NCI-H82 treated with DMSO at 0.1 percent for 48 hours (cell line): ENCODE data around the gene PAPOLA.
"Not testable (repeated sequence)": the region's sequence is repeated elsewhere in the genome, so short reads cannot be mapped to it uniquely, and the experiment has no call there.

Experiments used
- DNase-seq: peaks from one replicate; lab custom pipeline; 2025; ENCODE audit not compliant: unreplicated experiment; lab: John Stamatoyannopoulos, UW

PAPOLA gene

DNA sequence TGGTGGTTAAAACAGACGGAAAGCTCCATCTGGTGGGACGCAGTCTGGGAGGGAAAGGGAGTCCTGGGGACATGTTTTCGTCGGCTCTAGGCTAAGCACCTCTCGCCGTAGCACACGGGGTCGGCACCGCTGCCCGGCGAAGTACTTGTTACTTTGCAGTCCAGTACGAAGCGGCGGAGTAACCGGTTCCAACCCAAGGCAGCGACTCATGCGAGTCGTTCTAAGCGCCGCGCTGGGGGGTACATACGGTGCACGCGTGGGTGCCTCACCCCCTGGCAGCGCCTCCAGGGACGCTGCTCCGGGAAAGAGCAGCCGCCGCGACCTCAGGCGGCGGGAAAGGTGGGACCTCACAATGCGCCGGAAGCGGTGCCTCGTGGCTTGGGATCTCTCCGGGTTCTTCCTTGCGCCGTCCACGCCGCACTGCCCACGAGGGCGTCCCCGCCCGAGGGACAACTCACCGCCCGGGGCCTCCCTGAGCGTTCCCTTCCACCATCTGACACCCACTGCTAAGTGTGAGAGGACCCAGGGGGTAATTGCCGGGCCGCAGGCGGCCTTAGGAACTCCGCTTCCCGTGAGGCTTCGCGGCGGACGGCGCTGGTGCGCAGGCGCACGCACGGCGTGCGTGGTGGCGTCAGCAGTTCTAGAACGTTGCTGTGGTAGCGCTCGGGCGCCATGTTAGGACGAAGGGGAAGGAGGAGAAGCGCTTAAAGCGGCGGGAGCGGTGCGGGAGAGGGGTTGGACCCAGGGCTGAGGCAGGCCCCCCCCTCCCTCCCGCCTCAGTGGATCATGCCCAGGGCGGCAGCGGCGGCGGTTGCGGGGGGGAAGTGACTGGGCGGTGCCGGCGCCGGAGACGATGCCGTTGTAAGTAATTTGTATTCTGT is at the start of gene PAPOLA:
Gene PAPOLA (plus strand): TSS at position 643 of the 881 bp plus-strand sequence. CDS start 211 bp downstream, at position 854.
- peak; percentile 70 for DNase-seq

GRCh38 chr14:96452684-96453083 is 49.5 kb upstream of the PAPOLA start:
- no peak for DNase-seq

DNA sequence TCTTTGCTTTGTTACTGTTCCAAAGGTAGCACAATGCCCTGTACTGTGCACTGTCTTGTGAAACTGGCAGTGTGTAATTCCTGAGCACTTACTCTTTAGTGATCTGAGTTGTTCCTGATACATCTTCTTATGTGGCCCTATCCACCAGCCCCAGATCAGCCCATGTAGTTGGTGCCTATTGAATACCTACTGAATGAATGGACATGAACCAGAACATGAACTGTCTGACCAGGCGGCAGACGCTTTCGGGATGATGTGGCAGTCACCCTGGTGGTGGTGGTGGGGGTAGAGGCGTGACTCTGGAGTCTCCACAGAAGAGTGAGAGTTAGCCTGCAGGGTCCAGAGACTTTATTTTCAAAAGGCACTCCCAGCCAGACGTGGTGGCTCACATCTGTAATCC is 46.6 kb upstream of the PAPOLA start:
- DNase-seq: no peak

GRCh38 chr14:96459851-96460250 is 42.3 kb upstream of the PAPOLA start:
- DNase-seq: no peak

DNA sequence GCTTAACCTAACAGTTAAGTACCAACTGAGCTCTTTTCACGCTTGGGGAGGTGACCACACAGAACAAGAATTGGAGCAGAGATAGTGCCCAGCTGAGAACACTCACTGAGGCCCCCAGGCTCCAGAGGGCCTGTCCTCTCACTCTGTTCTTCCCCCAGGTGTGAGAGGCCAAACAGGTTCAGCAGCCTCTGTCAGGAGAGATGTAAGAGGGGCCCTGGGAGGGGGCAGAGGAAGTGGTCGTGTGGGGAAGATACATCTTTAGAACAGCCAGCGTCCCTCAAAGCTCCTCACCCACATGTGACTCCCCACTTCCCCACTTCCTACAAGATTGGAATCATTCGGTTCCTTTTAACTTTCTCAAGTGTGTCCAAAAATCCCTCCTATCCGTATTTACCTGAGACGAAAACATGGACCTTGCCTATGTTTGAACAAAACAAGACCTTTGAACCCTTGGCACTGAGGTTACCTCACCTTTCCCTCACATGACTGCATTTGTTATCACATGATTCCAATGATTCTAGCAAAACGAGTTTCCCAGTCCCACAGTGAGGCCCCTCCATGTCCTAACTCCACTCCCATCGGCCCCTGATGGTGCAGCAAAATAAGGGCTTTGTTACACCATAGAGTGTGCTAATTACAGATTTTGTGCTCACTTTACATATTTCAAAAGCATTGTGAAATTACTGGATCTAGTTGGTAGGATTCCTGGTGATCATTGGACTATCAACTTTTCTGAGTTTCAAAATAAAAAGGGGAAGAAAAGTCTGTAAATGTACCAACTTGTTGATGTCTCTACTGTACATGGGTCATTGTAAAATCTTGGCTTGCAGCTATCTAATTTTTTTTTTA is 40.0 kb upstream of the PAPOLA start:
- no peak for DNase-seq

DNA sequence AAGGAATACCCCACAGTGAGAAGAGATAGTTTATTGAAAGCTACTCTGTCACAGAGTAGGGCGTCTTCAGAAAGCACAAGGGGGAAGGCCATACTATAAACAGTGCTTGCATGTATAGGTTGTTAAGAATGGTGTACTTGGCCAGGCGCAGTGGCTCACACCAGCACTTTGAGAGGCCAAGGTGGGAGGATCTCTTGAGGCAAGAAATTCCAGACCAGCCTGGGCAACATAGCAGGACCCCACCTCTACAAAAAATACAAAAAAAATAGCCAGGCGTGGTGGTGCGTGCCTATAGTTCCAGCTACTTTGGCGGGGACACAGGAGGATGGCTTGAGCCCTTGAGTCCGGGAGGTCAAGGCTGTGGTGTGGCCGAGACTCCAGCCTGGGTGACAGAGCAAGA is 38.0 kb upstream of the PAPOLA start:
- no peak for DNase-seq

- DNase-seq: no peak
Observed at GRCh38 chr14:96466918-96467317, 35.3 kb upstream of the PAPOLA start.

DNA sequence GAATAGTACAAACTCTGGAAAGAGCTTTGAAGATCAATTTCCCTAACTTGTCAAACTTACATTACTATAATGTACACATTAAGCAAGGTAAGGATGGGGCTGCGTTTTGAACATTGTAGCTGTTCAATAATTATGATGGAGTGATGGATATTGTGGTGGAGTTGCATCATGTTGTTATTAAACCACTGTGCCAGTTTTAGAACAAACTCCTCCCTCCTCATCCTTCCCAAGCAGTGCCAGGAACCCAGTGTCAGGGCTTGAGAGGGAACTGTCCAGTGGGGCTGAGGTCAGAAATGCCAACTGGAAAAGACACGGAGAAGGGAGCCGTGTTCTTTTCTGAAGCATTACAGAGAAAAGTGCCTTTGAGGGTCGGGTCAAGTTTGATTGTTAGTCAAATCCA is 31.9 kb upstream of the PAPOLA start:
- DNase-seq: no peak

GRCh38 chr14:96470967-96471366 is 31.2 kb upstream of the PAPOLA start:
- not testable (repeated sequence) for DNase-seq

DNA sequence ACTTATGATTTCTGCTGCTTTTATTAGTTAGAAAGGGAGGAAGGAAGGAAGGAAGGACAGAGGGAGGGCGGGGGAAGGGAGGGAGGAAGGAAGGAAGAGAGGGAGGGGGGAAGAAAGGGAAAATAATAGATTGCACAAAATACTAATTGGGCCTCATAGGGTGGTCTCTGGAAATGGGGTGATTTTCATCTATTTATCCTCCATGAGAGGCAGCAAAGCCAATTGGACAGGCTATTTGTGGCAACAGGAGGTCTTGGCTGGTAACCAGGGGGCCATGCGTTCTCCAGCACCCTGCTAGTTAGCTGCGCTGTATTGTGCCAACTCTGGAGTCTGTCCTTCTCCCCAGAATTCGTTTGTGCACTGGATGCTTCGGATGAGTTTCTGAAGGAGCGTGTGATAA is 24.1 kb upstream of the PAPOLA start:
- DNase-seq: no peak

- DNase-seq: no peak
Observed at GRCh38 chr14:96479435-96480146, 22.6 kb upstream of the PAPOLA start.

- DNase-seq: no peak
Observed at GRCh38 chr14:96481731-96482314, 20.4 kb upstream of the PAPOLA start.

GRCh38 chr14:96482986-96483385 is 19.2 kb upstream of the PAPOLA start:
- DNase-seq: no peak

- no peak for DNase-seq
Observed at GRCh38 chr14:96484399-96484798, 17.8 kb upstream of the PAPOLA start.

GRCh38 chr14:96486705-96487104 is 15.5 kb upstream of the PAPOLA start:
- DNase-seq: no peak

GRCh38 chr14:96489327-96489726 is 12.9 kb upstream of the PAPOLA start:
- no peak for DNase-seq

- no peak for DNase-seq
Observed at GRCh38 chr14:96493178-96493577, 9.0 kb upstream of the PAPOLA start.

DNA sequence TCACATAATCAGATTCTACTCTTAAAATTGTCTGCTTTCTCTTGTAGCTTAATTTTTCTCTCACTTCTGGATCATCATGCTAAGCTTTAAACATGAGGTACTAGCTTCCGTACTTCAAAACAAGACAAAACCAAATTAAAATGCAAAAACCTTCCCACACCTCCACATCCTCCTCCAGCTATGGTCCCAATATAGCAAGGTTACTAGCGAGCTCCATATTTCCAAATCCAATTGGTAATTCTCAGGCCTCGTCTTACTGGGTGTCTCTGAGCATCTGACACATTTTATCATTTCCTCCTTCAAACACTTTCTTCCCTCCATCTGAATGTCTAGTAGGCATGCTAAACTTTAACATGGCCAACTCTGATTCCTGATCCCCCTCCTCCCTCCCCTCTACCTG is 7.9 kb upstream of the PAPOLA start:
- no peak for DNase-seq

GRCh38 chr14:96497087-96497486 is 5.1 kb upstream of the PAPOLA start:
- no peak for DNase-seq

DNA sequence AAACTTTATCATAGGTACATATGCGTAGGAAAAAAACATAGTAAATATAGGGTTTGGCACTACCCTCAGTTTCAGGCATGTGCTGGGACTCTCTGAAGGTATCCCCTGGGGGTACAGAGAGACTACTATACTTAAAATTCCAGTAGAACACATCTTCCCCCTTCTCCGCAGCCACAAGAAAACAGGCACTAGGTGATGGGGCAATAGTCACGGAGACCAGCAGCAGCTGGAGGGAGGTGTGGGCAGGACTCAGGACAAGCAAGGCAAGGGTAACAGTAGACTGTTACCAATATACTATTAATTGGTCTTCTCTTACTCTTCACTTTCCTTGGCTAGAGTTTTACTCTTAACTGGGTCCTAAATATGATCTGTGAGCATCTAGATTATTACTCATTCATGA is 4.6 kb upstream of the PAPOLA start:
- DNase-seq: no peak

- DNase-seq: no peak
Observed at GRCh38 chr14:96501217-96501739, 904 bp upstream of the PAPOLA start.
